ENCODE data around the gene MAD1L1. TPM values are rescaled to one million over a fixed set of nuclear protein-coding genes. Genes with fewer than 3 reads are reported as not detected.
"Not testable (repeated sequence)": the region's sequence is repeated elsewhere in the genome, so short reads cannot be mapped to it uniquely, and the experiment has no call there.

The MAD1L1 gene
- total and polyA plus RNA-seq, 2 experiments from 2014 or later: 38.2 to 69.8 TPM

- Histone ChIP-seq H3K4me1 (ENCODE audit: insufficient read depth) (no peaks in the 10 kb centered on the region), H3K79me2 (ENCODE audit: insufficient read depth) (no peaks in the 10 kb centered on the region), H3K4me3 (no peak overlapping the region), H3K9me3 (ENCODE audit: low read depth) (no peaks in the 10 kb centered on the region), H3K4me2 (ENCODE audit: unreplicated experiment) (no peak overlapping the region), H3F3A (ENCODE audit: insufficient read depth) (no peaks in the 10 kb centered on the region), H3K9me2 (ENCODE audit: insufficient read depth) (no peaks in the 10 kb centered on the region), H3K27me3 (replicated peaks; ENCODE audit: insufficient read depth) (no peaks in the 10 kb centered on the region), H2AFZ (no peak overlapping the region), H4K20me1 (ENCODE audit: insufficient read depth) (no peaks in the 10 kb centered on the region), H3K36me3 (ENCODE audit: low read depth) (no peaks in the 10 kb centered on the region), H3K9ac (no peak overlapping the region), H3K27ac (no peak overlapping the region)
- in situ Hi-C loops (cut with MboI): no loop called here
- TF ChIP-seq EZH2 (IDR thresholded peaks at IDR 0.05; ENCODE audit: insufficient read depth, poor library complexity, severe bottlenecking): no peak
- TF ChIP-seq EZH2phosphoT487 (IDR thresholded peaks at IDR 0.05; ENCODE audit: insufficient read depth, low read depth): no peak
- no peak for DNase-seq
- WGBS, 2 experiments (ENCODE audit: low coverage in 1 of 2, low lambda C conversion rate in 2 of 2, missing lambda C conversion rate in 2 of 2): 95 to 96% methylated on average over 15 of the region's 15 CpGs
These were observed 254.8 kb downstream of the MAD1L1 start for GRCh38 chr7:1977876-1978441.

- H3K9ac ChIP-seq: no peak overlapping the region
- DNase-seq: no peak
- no peak overlapping the region for H3K4me2 ChIP-seq (ENCODE audit: unreplicated experiment)
- H3F3A ChIP-seq (ENCODE audit: insufficient read depth): no peaks in the 10 kb centered on the region
- TF ChIP-seq EZH2 (IDR thresholded peaks at IDR 0.05; ENCODE audit: insufficient read depth, poor library complexity, severe bottlenecking) (no peak), EZH2phosphoT487 (IDR thresholded peaks at IDR 0.05; ENCODE audit: insufficient read depth, low read depth) (no peak)
- H3K36me3 ChIP-seq (ENCODE audit: low read depth): no peaks in the 10 kb centered on the region
- no peak overlapping the region for H3K27ac ChIP-seq
- H3K9me3 ChIP-seq (ENCODE audit: low read depth): no peaks in the 10 kb centered on the region
- H4K20me1 ChIP-seq (ENCODE audit: insufficient read depth): no peaks in the 10 kb centered on the region
- no peak overlapping the region for H2AFZ ChIP-seq
- no peaks in the 10 kb centered on the region for H3K27me3 ChIP-seq (replicated peaks; ENCODE audit: insufficient read depth)
- no peak overlapping the region for H3K4me3 ChIP-seq
- WGBS, 2 experiments (ENCODE audit: low coverage in 1 of 2, low lambda C conversion rate in 2 of 2, missing lambda C conversion rate in 2 of 2): 96% methylated on average over 32 to 44 of the region's 44 CpGs
- H3K4me1 ChIP-seq (ENCODE audit: insufficient read depth): no peaks in the 10 kb centered on the region
- no peaks in the 10 kb centered on the region for H3K79me2 ChIP-seq (ENCODE audit: insufficient read depth)
- in situ Hi-C loops (cut with MboI): no loop called here
- H3K9me2 ChIP-seq (ENCODE audit: insufficient read depth): no peaks in the 10 kb centered on the region
These were observed 255.5 kb downstream of the MAD1L1 start for GRCh38 chr7:1977059-1977875.

GRCh38 chr7:1976521-1976920 lies 256.2 kb downstream of the MAD1L1 start:
- H3K4me1 ChIP-seq (ENCODE audit: insufficient read depth); H3K4me3 ChIP-seq; in situ Hi-C loops (cut with MboI); H3K36me3 ChIP-seq (ENCODE audit: low read depth); H3K27ac ChIP-seq; DNase-seq; H3F3A ChIP-seq (ENCODE audit: insufficient read depth); H4K20me1 ChIP-seq (ENCODE audit: insufficient read depth); H3K9ac ChIP-seq; H3K9me2 ChIP-seq (ENCODE audit: insufficient read depth); H3K4me2 ChIP-seq (ENCODE audit: unreplicated experiment); H3K9me3 ChIP-seq (ENCODE audit: low read depth); H3K79me2 ChIP-seq (ENCODE audit: insufficient read depth); H3K27me3 ChIP-seq (replicated peaks; ENCODE audit: insufficient read depth); H2AFZ ChIP-seq: not testable (repeated sequence)
- WGBS, 2 experiments (ENCODE audit: low coverage in 1 of 2, low lambda C conversion rate in 2 of 2, missing lambda C conversion rate in 2 of 2): 91 to 92% methylated on average over 8 of the region's 8 CpGs

GRCh38 chr7:1975581-1975980 lies 257.2 kb downstream of the MAD1L1 start:
- H2AFZ ChIP-seq: no peak overlapping the region
- no peaks in the 10 kb centered on the region for H4K20me1 ChIP-seq (ENCODE audit: insufficient read depth)
- no peaks in the 10 kb centered on the region for H3K9me2 ChIP-seq (ENCODE audit: insufficient read depth)
- TF ChIP-seq EZH2 (IDR thresholded peaks at IDR 0.05; ENCODE audit: insufficient read depth, poor library complexity, severe bottlenecking) (no peak), EZH2phosphoT487 (IDR thresholded peaks at IDR 0.05; ENCODE audit: insufficient read depth, low read depth) (no peak)
- H3K9ac ChIP-seq: no peak overlapping the region
- H3K4me2 ChIP-seq (ENCODE audit: unreplicated experiment): no peak overlapping the region
- in situ Hi-C loops (cut with MboI): no loop called here
- no peak overlapping the region for H3K4me3 ChIP-seq
- H3K4me1 ChIP-seq (ENCODE audit: insufficient read depth): no peaks in the 10 kb centered on the region
- no peak for DNase-seq
- WGBS, 2 experiments (ENCODE audit: low coverage in 1 of 2, low lambda C conversion rate in 2 of 2, missing lambda C conversion rate in 2 of 2): 95 to 98% methylated on average over 12 of the region's 12 CpGs
- no peaks in the 10 kb centered on the region for H3F3A ChIP-seq (ENCODE audit: insufficient read depth)
- no peaks in the 10 kb centered on the region for H3K79me2 ChIP-seq (ENCODE audit: insufficient read depth)
- no peaks in the 10 kb centered on the region for H3K9me3 ChIP-seq (ENCODE audit: low read depth)
- H3K36me3 ChIP-seq (ENCODE audit: low read depth): no peaks in the 10 kb centered on the region
- H3K27me3 ChIP-seq (replicated peaks; ENCODE audit: insufficient read depth): no peaks in the 10 kb centered on the region
- H3K27ac ChIP-seq: no peak overlapping the region
